HTR-8/SVneo (cell line): ENCODE measurements around the gene ZFAND5.

Experiments used
- DNase-seq: peaks from one replicate; pipeline ENCODE4 v3.0.0; 2011; ENCODE audit warnings: low spot score, mixed read lengths; ENCODE audit not compliant: insufficient read length
- FAIRE-seq: peaks from 2 replicates; lab custom pipeline; 2011; peaks lifted over from hg19 to GRCh38; lab: Jason Lieb, UNC

Gene ZFAND5, protein sequence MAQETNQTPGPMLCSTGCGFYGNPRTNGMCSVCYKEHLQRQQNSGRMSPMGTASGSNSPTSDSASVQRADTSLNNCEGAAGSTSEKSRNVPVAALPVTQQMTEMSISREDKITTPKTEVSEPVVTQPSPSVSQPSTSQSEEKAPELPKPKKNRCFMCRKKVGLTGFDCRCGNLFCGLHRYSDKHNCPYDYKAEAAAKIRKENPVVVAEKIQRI

DNA sequence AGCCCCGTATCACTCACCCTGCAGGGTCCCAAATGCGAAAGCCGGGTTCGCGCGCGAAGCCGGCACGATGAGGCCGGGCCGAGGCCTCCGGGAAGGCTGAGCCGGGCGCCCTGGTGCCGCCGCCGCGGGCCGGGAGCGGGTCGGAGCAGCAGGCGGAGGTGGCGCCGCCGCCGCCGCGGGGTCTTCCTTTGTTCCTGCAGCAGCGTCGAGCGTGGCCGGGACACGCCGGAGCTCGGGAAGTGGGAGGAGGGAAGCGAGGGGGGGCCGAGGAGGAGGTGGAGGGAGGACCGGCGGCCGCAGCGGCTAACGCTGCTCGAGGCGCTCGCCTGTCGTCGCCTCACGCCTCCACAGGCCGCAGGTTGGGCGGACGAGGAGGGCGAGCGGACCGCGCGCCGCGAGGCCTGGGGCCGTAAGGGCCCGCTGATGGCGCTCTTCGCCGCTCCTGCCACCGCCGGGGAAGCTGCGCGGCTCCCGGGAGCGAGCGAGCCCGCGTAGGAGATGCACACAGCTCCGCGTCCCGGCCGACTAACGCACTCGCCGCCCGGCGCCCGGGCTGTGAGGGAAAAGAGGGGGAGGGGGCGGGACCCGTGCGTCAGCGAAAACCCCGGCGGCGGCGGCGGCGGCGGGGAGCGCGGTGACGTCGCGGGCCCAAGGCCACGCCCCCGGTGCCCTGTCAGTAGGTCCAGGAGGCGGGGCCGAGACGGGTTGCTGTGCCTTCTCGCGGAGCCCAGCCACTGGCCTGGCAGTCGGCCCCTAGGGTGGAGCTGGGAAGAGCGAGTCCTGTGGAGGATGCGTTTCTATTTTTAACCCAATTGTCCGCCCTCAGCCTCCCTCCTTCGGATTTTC, at the start of gene ZFAND5:
ZFAND5 (minus strand) TSS at position 530 of the 846 bp plus-strand sequence. CDS start 4,430 bp downstream, outside the sequence.
- FAIRE-seq (peak; percentile 90), DNase-seq (peak; percentile 93)

DNA sequence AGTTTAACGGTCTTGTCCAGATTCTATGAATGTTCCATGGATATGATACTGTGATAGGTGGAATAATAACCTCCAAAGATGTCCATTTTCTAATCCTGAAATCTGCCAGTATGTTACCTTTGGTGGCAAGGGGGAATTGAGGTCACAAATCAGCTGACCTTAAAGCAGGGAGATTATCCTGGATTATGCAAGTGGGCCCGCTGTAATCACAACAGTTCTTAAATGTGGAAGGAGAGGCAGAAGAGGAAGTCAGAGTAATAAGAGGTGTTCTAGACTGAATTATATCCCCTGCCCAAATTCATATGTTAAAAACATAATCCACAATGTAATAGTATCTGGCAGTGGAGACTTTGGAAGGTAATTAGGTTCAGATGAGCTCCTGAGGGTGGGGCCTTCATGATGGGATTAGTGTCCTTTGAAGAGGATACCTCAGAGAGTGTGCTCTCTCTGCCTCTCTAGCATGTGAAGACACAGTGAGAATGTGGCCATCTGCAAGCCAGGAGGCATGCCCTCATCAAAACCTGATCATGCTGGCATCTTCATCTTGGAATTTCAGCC, 47.6 kb upstream of the ZFAND5 start:
- DNase-seq (no peak), FAIRE-seq (no peak)

DNA sequence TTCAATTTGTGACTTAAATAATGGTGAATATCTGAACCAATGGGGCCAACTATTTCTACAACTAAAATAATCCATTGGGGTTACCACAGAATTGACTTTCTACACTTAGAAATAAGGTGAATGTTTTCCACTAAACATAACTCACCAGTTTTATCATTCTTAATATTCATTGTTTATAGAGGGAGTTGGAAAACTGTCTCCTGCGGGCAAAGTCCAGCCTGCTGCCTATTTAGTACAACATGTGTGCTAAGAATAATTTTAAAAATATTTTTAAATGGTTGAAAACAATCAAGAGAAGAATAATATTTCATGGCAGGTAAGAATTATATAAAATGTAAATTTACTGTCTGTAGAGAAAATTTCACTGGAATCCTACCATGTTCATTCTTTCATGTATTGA, 45.2 kb upstream of the ZFAND5 start:
- FAIRE-seq = no peak
- DNase-seq = no peak

DNA sequence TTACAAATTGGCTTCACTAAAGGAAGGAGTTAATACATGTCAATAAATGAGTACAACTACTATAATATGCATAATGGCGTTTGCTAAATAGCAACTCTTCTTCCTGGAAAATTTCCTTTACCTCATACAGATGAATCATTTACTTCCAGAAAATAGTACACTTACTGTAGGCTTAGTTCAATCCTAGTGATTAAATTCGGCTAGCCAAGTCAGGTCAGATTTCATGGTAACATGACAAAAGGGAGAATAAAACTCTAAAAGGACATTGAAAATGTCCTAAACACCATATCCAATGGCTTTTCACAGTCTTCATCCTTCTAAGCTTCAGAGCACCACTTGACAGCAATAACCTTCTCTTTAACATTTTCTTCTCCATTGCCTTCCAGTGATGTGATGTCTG, 42.1 kb upstream of the ZFAND5 start:
- FAIRE-seq = no peak
- no peak for DNase-seq

DNA sequence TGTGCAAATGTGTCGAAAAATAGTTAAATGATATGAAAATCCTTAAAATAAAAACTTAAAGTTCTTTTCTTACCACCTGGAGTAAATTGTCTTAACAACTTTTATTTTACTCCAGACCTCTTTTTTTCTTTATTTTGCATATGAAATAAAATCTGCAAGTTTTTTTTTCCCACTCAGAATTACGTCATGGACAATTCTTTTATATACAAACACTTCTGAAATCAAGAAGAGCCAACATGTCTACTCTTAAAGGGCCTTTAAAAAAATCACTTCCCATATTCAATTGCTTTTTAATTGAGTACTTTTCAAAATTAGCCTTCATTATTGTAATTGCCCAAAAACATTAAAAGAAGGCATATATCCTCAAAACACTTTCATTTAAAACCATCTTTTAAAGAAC, 37.7 kb upstream of the ZFAND5 start:
- no peak for FAIRE-seq
- no peak for DNase-seq

DNA sequence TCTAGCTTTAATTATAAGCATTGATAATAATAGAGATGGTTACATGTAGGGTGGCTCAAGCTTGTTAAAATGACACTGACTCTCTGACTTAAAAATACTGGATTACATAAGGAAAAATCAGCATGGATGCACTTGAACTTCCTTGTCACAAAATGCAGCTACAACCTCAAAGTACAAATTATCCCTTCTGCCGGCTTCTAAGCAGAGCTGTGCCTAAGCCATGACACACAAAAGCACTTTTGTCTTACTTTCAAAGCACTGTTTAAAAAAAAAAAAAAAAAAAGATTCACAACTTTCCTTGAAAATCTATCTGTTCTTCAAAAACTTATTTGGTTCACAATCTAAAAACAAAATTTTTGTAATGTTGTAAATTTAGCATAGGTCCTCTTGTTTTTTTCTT, 36.4 kb upstream of the ZFAND5 start:
- no peak for DNase-seq
- no peak for FAIRE-seq

DNA sequence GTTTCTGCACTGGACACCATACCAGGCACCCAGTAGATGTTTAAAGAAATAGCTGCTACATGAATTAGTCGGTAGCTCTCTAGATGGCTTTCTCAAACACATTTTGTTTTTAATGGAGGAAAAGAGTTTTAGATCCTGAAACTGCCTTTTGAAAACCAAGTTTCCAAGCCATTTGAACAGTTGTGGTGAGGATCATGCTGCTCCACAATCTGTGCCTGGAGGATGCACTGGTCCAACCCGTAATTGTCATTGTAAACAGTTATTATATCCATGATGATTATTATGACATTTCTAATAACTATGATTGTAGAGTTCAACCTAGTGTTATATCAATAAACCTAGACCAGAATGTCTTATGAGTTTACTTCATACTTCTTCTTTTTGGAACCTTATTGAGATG, 35.9 kb upstream of the ZFAND5 start:
- DNase-seq (no peak), FAIRE-seq (no peak)

DNA sequence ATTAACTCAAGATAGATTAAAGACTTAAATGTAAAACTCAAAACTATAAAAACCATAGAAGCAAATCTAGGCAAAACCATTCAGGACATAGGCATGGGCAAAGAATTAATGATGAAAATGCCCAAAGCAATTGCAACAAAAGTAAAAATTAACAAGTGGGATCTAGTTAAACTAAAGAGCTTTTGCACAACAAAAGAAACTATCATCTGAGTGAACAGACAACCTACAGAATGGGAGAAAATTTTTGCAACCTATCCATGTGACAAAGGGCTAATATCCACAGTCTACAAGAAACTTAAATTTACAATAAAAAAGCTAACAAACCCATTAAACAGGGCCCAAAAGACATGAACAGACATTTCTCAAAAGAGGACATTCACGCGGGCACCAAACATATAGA, 34.4 kb upstream of the ZFAND5 start:
- FAIRE-seq (no peak), DNase-seq (no peak)

DNA sequence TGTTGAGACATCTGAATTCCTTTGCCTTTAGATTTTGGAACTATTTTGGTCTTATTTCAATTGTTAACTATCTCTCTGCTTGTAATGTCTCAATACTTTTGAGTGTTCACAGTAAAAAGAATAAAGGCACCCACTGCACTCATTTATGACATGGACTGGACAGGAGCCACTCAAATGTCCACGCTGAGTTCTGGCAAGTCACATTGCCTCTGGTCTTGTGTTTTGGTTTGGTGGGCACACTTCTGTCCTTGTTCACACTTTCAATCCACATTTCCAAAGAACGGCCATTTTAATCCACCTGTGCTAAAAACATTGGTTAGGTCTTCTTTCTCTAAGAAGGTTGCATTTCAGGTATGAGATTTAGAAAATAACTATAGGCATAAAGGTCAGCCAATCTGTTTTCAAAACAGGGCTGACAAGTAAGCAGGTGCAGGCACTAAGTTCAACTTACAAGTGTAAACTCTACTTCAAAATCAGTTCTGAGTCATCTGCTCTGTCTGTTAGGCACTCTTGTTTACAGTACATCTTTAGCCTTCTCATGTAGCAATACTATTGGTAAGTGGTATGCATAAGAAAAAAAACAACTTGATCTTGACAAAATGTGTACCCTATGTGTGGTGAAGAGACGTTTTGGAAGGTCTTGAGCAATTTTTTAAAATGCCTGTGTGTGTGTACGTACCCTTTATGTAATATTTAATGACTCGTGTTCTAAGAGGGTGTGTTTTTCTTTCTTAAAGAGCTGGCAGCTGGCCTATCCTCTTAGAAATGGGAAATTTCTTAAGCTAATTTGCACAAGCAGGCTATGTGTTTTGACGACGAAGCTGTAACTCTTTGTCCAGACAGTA, 31.5 kb upstream of the ZFAND5 start:
- no peak for FAIRE-seq
- DNase-seq = peak; percentile 24

DNA sequence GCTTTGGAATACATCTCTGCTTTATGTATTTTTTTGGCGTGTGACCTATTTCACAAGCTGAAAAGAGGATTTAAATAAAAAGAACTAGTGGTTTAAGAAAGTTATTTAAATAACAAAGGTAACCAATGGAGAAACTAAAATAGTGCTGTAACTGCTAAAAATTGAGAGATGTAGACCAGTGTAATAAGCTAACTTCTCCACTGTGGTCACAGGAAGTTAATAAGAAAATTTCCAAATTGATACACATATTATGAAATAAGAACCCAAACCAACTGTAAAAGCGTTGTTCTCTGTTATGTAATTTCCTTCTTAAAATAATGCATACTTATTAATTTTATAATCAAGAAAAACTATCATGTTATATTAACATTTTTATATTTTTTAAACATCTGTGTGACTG, 29.1 kb upstream of the ZFAND5 start:
- FAIRE-seq (no peak), DNase-seq (no peak)

DNA sequence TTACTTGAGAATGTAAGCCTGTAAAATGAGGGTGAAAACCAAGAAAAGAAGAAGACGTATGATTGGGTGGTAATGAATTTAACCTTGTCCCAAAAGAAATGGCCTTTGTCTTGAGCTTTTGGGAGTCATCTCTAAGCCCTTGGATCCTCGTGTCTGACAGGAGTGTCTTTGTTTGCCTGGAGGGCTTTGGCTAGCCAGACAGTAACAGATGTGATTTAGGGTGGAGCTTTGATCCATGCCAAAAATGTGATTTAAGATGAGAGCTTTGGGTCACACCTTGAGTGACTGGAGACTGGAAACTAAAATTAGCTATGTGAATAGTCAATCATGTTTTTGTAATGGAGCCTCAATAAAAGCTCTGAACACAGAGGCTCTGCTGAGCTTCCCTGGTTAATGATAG, 25.9 kb upstream of the ZFAND5 start:
- no peak for DNase-seq
- no peak for FAIRE-seq

DNA sequence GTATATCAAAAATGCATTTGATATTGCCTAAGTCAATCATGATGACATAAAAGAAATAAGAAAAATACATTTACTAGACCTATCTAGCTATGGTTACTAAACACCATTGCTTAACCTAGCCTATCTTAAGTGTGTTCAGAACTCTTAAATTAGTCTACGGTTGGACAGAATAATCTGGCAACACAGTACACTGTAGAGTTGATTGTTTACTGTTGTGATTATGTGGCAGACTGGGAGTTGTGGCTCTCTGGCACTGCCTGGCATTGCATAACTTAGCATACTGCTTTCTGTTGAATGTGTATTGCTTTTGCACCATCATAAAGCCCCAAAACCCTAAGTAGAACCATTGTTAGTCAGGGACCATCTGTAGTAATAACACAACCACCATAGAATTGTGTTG, 21.2 kb upstream of the ZFAND5 start:
- FAIRE-seq (no peak), DNase-seq (no peak)

DNA sequence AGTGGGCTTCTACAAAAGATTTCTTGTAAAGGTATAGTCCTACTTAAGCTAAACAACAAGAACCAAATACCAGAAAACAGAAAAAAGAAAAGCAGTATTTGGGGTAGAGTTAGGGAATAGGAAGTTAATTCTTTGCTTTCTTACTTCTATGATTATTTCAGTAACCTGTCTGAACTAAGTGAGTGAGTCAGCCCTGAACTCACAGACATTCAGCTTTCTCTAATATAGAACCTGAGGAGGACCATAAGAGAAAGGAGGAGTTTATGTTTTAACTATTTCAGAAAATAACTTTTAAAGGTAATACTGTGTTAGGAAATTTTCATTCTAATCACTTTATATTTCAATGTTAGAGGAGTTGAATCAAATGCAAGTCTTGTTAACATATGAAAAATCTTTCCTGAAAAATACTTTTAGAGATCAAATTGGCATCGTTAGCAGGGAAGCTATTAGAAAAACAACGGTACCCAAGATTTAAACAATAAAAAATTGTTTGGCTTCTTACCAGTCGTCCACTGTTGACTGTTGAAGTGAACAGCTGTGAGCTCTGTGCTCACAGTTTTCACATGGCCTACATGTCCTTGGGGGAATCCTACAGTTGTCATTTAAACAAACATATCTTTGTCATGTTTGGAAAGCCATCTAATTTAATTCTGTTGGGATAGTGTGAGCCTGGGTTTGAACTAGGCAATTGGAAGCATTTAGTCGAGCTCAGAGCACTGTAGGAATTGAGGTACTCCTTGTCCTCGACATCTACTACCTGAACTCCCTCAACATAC, 19.9 kb upstream of the ZFAND5 start:
- FAIRE-seq (no peak), DNase-seq (no peak)

DNA sequence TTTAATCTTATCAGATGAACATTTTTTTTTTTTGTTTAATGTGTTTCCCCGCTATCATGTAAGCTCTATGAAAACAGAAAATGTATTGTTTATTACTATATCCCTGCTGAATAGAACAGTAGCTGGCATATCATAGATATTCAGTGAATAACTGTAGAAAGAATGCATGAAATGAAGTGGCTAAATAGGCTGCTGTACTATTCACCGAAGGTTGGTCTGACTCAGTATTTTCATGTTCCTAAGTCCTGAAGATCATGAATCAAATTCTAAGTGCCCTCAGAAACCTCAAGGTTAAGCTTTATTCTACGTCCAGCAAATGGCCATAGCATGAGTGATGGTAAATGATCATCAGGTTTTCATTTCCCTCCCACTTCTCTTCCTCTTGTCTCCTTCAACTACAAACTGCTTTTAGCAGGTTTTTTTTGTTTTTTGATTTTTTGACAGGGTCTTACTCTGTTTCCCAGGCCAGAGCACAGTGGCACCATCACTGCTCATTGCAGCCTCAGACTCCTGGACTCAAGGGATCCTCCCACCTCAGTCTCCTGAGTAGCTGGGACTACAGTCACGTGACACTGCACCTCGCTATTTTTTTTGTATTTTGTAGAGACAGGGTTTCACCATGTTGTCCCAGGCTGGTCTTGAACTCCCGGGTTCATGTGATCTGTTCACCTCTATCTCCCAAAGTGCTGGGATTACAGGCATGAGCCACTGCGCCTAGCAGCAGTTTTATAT, 19.1 kb upstream of the ZFAND5 start:
- FAIRE-seq (no peak), DNase-seq (peak; percentile 53)

DNA sequence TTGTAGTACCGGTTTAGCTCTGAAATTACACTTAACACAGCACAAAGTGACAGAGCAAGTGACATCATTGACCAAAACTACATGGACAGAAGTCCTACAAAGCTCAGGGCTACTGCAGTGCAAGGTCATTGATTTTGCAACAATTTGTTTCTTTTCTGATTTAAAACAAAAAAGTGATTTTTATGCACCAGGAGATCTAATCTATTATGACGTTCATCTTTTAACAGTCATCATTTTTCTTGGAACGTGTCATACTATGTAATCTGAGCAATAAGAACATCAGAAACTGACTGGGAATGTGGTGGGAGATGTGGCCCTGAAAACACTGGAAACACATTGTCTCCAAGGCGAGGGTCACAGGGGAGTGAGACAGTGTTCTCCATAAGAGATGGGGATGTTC, 17.4 kb upstream of the ZFAND5 start:
- FAIRE-seq = no peak
- no peak for DNase-seq

DNA sequence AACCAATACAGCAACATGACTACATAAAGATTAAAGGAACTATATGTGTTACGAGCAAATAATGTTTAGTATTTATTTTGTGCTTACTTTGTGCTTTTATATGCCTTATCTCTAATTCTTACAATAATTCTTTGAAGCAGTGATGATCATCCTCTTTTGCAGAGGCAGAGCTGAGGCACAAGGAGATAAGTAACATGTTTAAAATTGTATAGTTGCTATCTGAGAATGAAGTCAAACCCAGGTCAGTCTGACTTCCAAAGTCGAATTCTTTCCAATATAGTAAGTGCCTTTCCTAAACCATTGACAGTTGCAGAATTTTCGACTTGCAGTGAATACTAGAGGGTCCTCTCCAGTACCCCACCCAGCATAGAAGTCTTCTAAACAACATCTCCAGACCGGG, 12.0 kb upstream of the ZFAND5 start:
- no peak for DNase-seq
- FAIRE-seq = no peak

DNA sequence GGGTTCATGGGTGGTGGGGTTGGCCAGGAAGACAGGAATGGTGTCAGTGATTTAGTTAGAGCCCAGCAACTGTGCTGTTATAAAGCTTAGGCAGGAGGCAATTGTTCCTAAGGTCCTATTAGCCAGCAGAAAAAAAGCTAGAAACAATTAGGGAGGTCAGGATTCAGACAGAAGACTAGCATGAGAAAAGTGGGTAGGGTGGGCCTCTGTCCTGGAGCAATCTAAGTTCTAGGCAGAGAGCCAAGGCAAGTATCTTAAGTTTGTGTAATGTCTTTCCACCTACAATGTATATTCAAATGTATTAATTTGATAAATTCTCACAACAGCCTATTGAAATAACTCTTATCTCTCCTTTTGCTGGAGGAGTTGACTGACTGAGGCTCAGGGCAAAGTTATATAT, 6.1 kb upstream of the ZFAND5 start:
- no peak for DNase-seq
- no peak for FAIRE-seq

DNA sequence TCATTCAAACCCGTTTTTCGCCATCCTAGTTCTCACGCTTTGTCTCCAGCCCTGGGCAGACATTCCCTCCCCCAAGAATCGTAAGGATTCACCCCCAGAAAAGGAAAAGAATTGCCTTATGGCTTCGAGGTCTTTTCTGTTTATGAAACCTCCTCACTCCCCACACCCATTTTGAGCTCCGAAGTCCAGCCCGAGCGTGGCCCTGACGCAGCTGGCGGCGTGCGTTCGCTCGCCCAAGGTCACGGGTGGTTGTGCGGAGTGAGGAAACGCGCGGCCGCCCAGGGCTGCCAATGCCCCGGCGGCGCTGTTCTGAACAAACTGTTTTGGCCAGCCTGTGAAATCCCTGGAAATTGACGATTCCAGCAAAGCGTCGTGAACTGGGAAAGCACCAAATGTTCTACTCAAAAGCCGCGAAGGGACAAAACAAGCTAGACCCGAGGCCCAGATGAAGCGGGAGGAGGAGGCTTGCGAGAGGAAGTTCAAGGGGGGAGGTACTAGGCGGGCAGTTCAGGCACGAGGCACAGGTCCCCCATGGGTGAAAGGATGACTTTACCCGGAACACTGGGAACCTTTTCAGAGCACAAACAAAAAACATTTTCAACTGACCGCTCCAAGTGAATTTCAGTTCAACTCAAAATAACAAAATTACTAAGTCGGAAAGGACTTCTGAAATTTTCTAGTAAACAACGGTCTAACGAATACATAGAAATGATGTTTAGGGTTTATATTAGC, 683 bp upstream of the ZFAND5 start:
- FAIRE-seq (no peak), DNase-seq (peak; percentile 61)
